Rectal smooth muscle tissue (tissue), 1 donor: ENCODE data around the gene OSCP1.
"Not testable (repeated sequence)": the region's sequence is repeated elsewhere in the genome, so short reads cannot be mapped to it uniquely, and the experiment has no call there.

Experiments
- H3K27ac ChIP-seq: one replicate; pipeline ENCODE4 v1.7.0; 2013; ENCODE audit warnings: low read depth, low read length, inconsistent platforms
- H3K27me3 ChIP-seq: one replicate; pipeline ENCODE4 v1.7.0; 2013; ENCODE audit warnings: low read length; ENCODE audit not compliant: control insufficient read depth, insufficient read depth
- H3K36me3 ChIP-seq: one replicate; pipeline ENCODE4 v1.7.0; 2013; ENCODE audit warnings: low read length; ENCODE audit not compliant: control insufficient read depth, insufficient read depth
- H3K4me1 ChIP-seq: one replicate; pipeline ENCODE4 v1.7.0; 2013; ENCODE audit warnings: low read length; ENCODE audit not compliant: control insufficient read depth, insufficient read depth
- H3K4me3 ChIP-seq: one replicate; pipeline ENCODE4 v1.7.0; 2013; ENCODE audit warnings: low read length
- H3K9ac ChIP-seq: one replicate; pipeline ENCODE4 v1.7.0; 2013; ENCODE audit warnings: low read length

The OSCP1 gene

GRCh38 chr1:36481771-36482723, 31.8 kb upstream of the OSCP1 start:
- no peaks in the 10 kb centered on the region for H3K27me3 ChIP-seq
- no peaks in the 10 kb centered on the region for H3K4me1 ChIP-seq
- no peak overlapping the region for H3K9ac ChIP-seq
- H3K27ac ChIP-seq = no peak overlapping the region
- H3K36me3 ChIP-seq = no peaks in the 10 kb centered on the region
- H3K4me3 ChIP-seq = no peak overlapping the region

- H3K4me1 ChIP-seq = no peaks in the 10 kb centered on the region
- no peak overlapping the region for H3K4me3 ChIP-seq
- no peak overlapping the region for H3K9ac ChIP-seq
- H3K36me3 ChIP-seq = no peaks in the 10 kb centered on the region
- no peak overlapping the region for H3K27ac ChIP-seq
- H3K27me3 ChIP-seq = no peaks in the 10 kb centered on the region
Observed at GRCh38 chr1:36481091-36481490, 30.8 kb upstream of the OSCP1 start.

- H3K27ac ChIP-seq = no peak overlapping the region
Observed at GRCh38 chr1:36480161-36480560, 29.9 kb upstream of the OSCP1 start.

GRCh38 chr1:36479505-36480051, 29.3 kb upstream of the OSCP1 start:
- no peaks in the 10 kb centered on the region for H3K27me3 ChIP-seq
- no peak overlapping the region for H3K27ac ChIP-seq
- H3K4me1 ChIP-seq = no peaks in the 10 kb centered on the region
- no peak overlapping the region for H3K4me3 ChIP-seq
- H3K9ac ChIP-seq = no peak overlapping the region
- no peaks in the 10 kb centered on the region for H3K36me3 ChIP-seq

More at GRCh38 chr1:36480161-36480560, 29.9 kb upstream of the OSCP1 start:
- H3K4me3 ChIP-seq = no peak overlapping the region
- H3K36me3 ChIP-seq = no peaks in the 10 kb centered on the region
- no peaks in the 10 kb centered on the region for H3K4me1 ChIP-seq
- no peaks in the 10 kb centered on the region for H3K27me3 ChIP-seq
- H3K9ac ChIP-seq = no peak overlapping the region

GRCh38 chr1:36477615-36478014, 27.4 kb upstream of the OSCP1 start:
- not testable (repeated sequence) for H3K4me3 ChIP-seq, H3K9ac ChIP-seq, H3K27me3 ChIP-seq, H3K4me1 ChIP-seq, H3K27ac ChIP-seq, H3K36me3 ChIP-seq

GRCh38 chr1:36476945-36477344, 26.7 kb upstream of the OSCP1 start:
- Histone ChIP-seq H3K9ac (no peak overlapping the region), H3K27ac (no peak overlapping the region), H3K4me3 (no peak overlapping the region), H3K4me1 (no peaks in the 10 kb centered on the region), H3K36me3 (no peaks in the 10 kb centered on the region), H3K27me3 (peaks cover 2% of the 10 kb centered on the region)

- H3K36me3 ChIP-seq = no peaks in the 10 kb centered on the region
- no peak overlapping the region for H3K27ac ChIP-seq
- H3K4me3 ChIP-seq = no peak overlapping the region
- no peaks in the 10 kb centered on the region for H3K4me1 ChIP-seq
- H3K27me3 ChIP-seq = peaks cover 2% of the 10 kb centered on the region
- no peak overlapping the region for H3K9ac ChIP-seq
Observed at GRCh38 chr1:36475910-36476604, 25.8 kb upstream of the OSCP1 start.

- no peaks in the 10 kb centered on the region for H3K4me1 ChIP-seq
Observed at GRCh38 chr1:36475341-36475740, 25.1 kb upstream of the OSCP1 start.

GRCh38 chr1:36472656-36473055, 22.4 kb upstream of the OSCP1 start:
- no peaks in the 10 kb centered on the region for H3K36me3 ChIP-seq
- H3K4me3 ChIP-seq = no peak overlapping the region
- H3K9ac ChIP-seq = no peak overlapping the region
- no peaks in the 10 kb centered on the region for H3K4me1 ChIP-seq
- peaks cover 2% of the 10 kb centered on the region for H3K27me3 ChIP-seq
- H3K27ac ChIP-seq = no peak overlapping the region

More at GRCh38 chr1:36475341-36475740, 25.1 kb upstream of the OSCP1 start:
- H3K4me3 ChIP-seq = no peak overlapping the region
- peaks cover 2% of the 10 kb centered on the region for H3K27me3 ChIP-seq
- H3K36me3 ChIP-seq = no peaks in the 10 kb centered on the region
- no peak overlapping the region for H3K27ac ChIP-seq
- H3K9ac ChIP-seq = no peak overlapping the region

GRCh38 chr1:36471830-36472641, 21.8 kb upstream of the OSCP1 start:
- peaks cover 2% of the 10 kb centered on the region for H3K27me3 ChIP-seq
- H3K36me3 ChIP-seq = no peaks in the 10 kb centered on the region

GRCh38 chr1:36469163-36469562, 18.9 kb upstream of the OSCP1 start:
- H3K4me1 ChIP-seq = peaks cover 3% of the 10 kb centered on the region
- H3K36me3 ChIP-seq = no peaks in the 10 kb centered on the region
- no peak overlapping the region for H3K4me3 ChIP-seq
- H3K27ac ChIP-seq = no peak overlapping the region
- peaks cover 2% of the 10 kb centered on the region for H3K27me3 ChIP-seq
- H3K9ac ChIP-seq = no peak overlapping the region

More at GRCh38 chr1:36471830-36472641, 21.8 kb upstream of the OSCP1 start:
- Histone ChIP-seq H3K9ac (no peak overlapping the region), H3K4me1 (no peaks in the 10 kb centered on the region), H3K4me3 (no peak overlapping the region), H3K27ac (no peak overlapping the region)
